HepG2 (cell line): ENCODE data around the gene MCRIP2. TPM values are rescaled to one million over a fixed set of nuclear protein-coding genes. Genes with fewer than 3 reads are reported as not detected.

ENCODE experiments used
- DR1 ChIP-seq: sonication (generic); formaldehyde crosslinking; IDR thresholded peaks from 2 replicates; pipeline ENCODE4 v1.8.0; 2021; ENCODE audit warnings: mild to moderate bottlenecking, missing genetic modification reagents, inconsistent platforms
- ELF3 ChIP-seq: IDR thresholded peaks from 2 replicates; pipeline ENCODE4 v1.6.1; 2016; ENCODE audit warnings: missing genetic modification reagents, missing compliant biosample characterization
- FOXK1 ChIP-seq: sonication (generic); formaldehyde crosslinking; IDR thresholded peaks from 2 replicates; pipeline ENCODE4 v1.4.0; 2020; ENCODE audit warnings: low read depth, missing genetic modification reagents, borderline replicate concordance
- MTA3 ChIP-seq: sonication (generic); formaldehyde crosslinking; IDR thresholded peaks from 2 replicates; pipeline ENCODE4 v1.4.0; 2020; ENCODE audit warnings: missing genetic modification reagents
- REL ChIP-seq: sonication (generic); formaldehyde crosslinking; conservative IDR thresholded peaks from 2 replicates; pipeline ENCODE4 v1.8.0; 2022; ENCODE audit warnings: mild to moderate bottlenecking, missing genetic modification reagents, moderate library complexity
- SRSF4 ChIP-seq: fragments of 200-400 bp; formaldehyde crosslinking; IDR thresholded peaks from one replicate; pipeline ENCODE4 v1.6.1; 2018; ENCODE audit warnings: mild to moderate bottlenecking, low read depth, low read length, moderate library complexity; ENCODE audit not compliant: poor library complexity, severe bottlenecking
- ZNF407 ChIP-seq: sonication (generic); formaldehyde crosslinking; IDR thresholded peaks from one replicate; pipeline ENCODE4 v1.5.1; 2020; ENCODE audit warnings: mild to moderate bottlenecking, missing genetic modification reagents; ENCODE audit errors: not compliant biosample characterization
- ZNF430 ChIP-seq: sonication (generic); formaldehyde crosslinking; IDR thresholded peaks from 2 replicates; pipeline ENCODE4 v1.9.0; 2021; ENCODE audit warnings: mild to moderate bottlenecking, missing genetic modification reagents
- polyA plus RNA-seq, 8 experiments: library from polyadenylated mRNA; depleted of rRNA in 3 of 8; stranded (reverse) in 7 of 8; unstranded in 1 of 8; fragments of >200 nt; fragmentation: Illumina TruSeq in 4 of 8; extraction: Trizol in 4 of 8; gene quantifications; 2 replicates each; pipeline versions ENCODE4 v1.2.1 to v1.2.3, GENCODE V29; 2011 to 2016; ENCODE audit warnings: low read depth in 4 of 8, missing spikeins in 1 of 8, mixed read lengths in 1 of 8; ENCODE audit not compliant: insufficient read depth in 1 of 8
- total RNA-seq, 5 experiments: library from RNA; depleted of rRNA; stranded (reverse); fragments of >200 nt; fragmentation: Illumina TruSeq; extraction: Trizol; gene quantifications; 2 replicates each; pipeline ENCODE4 v1.2.3, GENCODE V29; 2016; ENCODE audit warnings: low read depth in 1 of 5
- TF ChIP-seq, protein P1 (sequence below): IDR thresholded peaks from 2 replicates; pipeline ENCODE4 v1.6.1; 2016; ENCODE audit warnings: missing biosample characterization, missing genetic modification reagents, low read depth
- TF ChIP-seq, protein P2 (sequence below): IDR thresholded peaks from 2 replicates; pipeline ENCODE4 v1.6.1; 2016
- TF ChIP-seq, protein P3 (sequence below): sonication (generic); formaldehyde crosslinking; IDR thresholded peaks from 2 replicates; pipeline ENCODE4 v1.9.0; 2021; ENCODE audit warnings: mild to moderate bottlenecking, missing genetic modification reagents

MCRIP2 gene
- total and polyA plus RNA-seq, 2 of the 13 experiments (the other 11 are each of a cell fraction or from before 2014, with no cell fraction given), result 39.6 to 76.7 TPM

GRCh38 chr16:668519-669171 is 27.0 kb downstream of the MCRIP2 start (continued):
- TF ChIP-seq, protein P1, sequence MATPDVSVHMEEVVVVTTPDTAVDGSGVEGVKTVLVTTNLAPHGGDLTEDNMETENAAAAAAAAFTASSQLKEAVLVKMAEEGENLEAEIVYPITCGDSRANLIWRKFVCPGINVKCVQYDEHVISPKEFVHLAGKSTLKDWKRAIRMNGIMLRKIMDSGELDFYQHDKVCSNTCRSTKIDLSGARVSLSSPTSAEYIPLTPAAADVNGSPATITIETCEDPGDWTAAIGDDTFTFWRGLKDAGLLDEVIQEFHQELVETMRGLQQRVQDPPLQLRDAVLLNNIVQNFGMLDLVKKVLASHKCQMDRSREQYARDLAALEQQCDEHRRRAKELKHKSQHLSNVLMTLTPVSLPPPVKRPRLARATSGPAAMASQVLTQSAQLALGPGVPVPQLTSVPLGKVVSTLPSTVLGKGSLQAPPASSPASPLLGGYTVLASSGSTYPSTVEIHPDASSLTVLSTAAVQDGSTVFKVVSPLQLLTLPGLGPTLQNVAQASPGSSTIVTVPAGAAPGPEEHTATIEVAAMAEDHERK (CRISPR knock-in tag), result no peak
- TF ChIP-seq, protein P2, sequence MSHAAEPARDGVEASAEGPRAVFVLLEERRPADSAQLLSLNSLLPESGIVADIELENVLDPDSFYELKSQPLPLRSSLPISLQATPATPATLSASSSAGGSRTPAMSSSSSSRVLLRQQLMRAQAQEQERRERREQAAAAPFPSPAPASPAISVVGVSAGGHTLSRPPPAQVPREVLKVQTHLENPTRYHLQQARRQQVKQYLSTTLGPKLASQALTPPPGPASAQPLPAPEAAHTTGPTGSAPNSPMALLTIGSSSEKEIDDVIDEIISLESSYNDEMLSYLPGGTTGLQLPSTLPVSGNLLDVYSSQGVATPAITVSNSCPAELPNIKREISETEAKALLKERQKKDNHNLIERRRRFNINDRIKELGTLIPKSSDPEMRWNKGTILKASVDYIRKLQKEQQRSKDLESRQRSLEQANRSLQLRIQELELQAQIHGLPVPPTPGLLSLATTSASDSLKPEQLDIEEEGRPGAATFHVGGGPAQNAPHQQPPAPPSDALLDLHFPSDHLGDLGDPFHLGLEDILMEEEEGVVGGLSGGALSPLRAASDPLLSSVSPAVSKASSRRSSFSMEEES (CRISPR knock-in tag), result no peak
- TF ChIP-seq SRSF4, result no peak
- no peak for TF ChIP-seq FOXK1 (CRISPR knock-in tag)
- no peak for TF ChIP-seq DR1
- no peak for TF ChIP-seq ZNF430 (CRISPR knock-in tag)
- TF ChIP-seq, protein P3, sequence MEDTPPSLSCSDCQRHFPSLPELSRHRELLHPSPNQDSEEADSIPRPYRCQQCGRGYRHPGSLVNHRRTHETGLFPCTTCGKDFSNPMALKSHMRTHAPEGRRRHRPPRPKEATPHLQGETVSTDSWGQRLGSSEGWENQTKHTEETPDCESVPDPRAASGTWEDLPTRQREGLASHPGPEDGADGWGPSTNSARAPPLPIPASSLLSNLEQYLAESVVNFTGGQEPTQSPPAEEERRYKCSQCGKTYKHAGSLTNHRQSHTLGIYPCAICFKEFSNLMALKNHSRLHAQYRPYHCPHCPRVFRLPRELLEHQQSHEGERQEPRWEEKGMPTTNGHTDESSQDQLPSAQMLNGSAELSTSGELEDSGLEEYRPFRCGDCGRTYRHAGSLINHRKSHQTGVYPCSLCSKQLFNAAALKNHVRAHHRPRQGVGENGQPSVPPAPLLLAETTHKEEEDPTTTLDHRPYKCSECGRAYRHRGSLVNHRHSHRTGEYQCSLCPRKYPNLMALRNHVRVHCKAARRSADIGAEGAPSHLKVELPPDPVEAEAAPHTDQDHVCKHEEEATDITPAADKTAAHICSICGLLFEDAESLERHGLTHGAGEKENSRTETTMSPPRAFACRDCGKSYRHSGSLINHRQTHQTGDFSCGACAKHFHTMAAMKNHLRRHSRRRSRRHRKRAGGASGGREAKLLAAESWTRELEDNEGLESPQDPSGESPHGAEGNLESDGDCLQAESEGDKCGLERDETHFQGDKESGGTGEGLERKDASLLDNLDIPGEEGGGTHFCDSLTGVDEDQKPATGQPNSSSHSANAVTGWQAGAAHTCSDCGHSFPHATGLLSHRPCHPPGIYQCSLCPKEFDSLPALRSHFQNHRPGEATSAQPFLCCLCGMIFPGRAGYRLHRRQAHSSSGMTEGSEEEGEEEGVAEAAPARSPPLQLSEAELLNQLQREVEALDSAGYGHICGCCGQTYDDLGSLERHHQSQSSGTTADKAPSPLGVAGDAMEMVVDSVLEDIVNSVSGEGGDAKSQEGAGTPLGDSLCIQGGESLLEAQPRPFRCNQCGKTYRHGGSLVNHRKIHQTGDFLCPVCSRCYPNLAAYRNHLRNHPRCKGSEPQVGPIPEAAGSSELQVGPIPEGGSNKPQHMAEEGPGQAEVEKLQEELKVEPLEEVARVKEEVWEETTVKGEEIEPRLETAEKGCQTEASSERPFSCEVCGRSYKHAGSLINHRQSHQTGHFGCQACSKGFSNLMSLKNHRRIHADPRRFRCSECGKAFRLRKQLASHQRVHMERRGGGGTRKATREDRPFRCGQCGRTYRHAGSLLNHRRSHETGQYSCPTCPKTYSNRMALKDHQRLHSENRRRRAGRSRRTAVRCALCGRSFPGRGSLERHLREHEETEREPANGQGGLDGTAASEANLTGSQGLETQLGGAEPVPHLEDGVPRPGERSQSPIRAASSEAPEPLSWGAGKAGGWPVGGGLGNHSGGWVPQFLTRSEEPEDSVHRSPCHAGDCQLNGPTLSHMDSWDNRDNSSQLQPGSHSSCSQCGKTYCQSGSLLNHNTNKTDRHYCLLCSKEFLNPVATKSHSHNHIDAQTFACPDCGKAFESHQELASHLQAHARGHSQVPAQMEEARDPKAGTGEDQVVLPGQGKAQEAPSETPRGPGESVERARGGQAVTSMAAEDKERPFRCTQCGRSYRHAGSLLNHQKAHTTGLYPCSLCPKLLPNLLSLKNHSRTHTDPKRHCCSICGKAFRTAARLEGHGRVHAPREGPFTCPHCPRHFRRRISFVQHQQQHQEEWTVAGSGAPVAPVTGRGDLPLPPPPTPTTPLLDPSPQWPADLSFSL (CRISPR knock-in tag), result no peak
- no peak for TF ChIP-seq ZNF407 (CRISPR knock-in tag)
- TF ChIP-seq REL, result no peak
- no peak for TF ChIP-seq ELF3 (CRISPR knock-in tag)
- no peak for TF ChIP-seq MTA3
